HS-27A (cell line): ENCODE results near the gene ITPKB.

Experiments used
- DNase-seq: peaks from one replicate; pipeline ENCODE4 v3.0.0-alpha.2; 2012; ENCODE audit warnings: low read depth, missing footprints

Gene ITPKB

GRCh38 chr1:226685196-226685820, 53.8 kb downstream of the ITPKB start:
- DNase-seq: no peak

- no peak for DNase-seq
These were observed 55.1 kb downstream of the ITPKB start for GRCh38 chr1:226684026-226684425.

- no peak for DNase-seq
These were observed 55.9 kb downstream of the ITPKB start for GRCh38 chr1:226682871-226683814.

GRCh38 chr1:226681652-226682493, 57.2 kb downstream of the ITPKB start:
- no peak for DNase-seq

GRCh38 chr1:226680653-226681052, 58.4 kb downstream of the ITPKB start:
- DNase-seq: no peak

- DNase-seq: no peak
These were observed 59.1 kb downstream of the ITPKB start for GRCh38 chr1:226679853-226680516.

- no peak for DNase-seq
These were observed 59.8 kb downstream of the ITPKB start for GRCh38 chr1:226679262-226679661.

- DNase-seq: no peak
These were observed 60.4 kb downstream of the ITPKB start for GRCh38 chr1:226678701-226679100.

GRCh38 chr1:226678251-226678650, 60.8 kb downstream of the ITPKB start:
- DNase-seq: no peak

- DNase-seq: no peak
These were observed 61.8 kb downstream of the ITPKB start for GRCh38 chr1:226677027-226678020.

GRCh38 chr1:226676381-226676780, 62.7 kb downstream of the ITPKB start:
- no peak for DNase-seq

GRCh38 chr1:226675715-226676357, 63.2 kb downstream of the ITPKB start:
- no peak for DNase-seq

GRCh38 chr1:226674892-226675714, 64.0 kb downstream of the ITPKB start:
- DNase-seq: no peak

GRCh38 chr1:226672339-226672762, 66.7 kb downstream of the ITPKB start:
- DNase-seq: no peak

- DNase-seq: no peak
These were observed 67.8 kb downstream of the ITPKB start for GRCh38 chr1:226671277-226671676.

GRCh38 chr1:226670073-226670472, 69.0 kb downstream of the ITPKB start:
- no peak for DNase-seq

- DNase-seq: no peak
These were observed 70.9 kb downstream of the ITPKB start for GRCh38 chr1:226668173-226668560.

GRCh38 chr1:226666692-226667091, 72.4 kb downstream of the ITPKB start:
- no peak for DNase-seq

- no peak for DNase-seq
These were observed 72.9 kb downstream of the ITPKB start for GRCh38 chr1:226666164-226666506.
